ENCODE measurements around the gene KCNMA1.

Gene KCNMA1

GRCh38 chr10:77220150-77220549, 417.5 kb downstream of the KCNMA1 start:
- TF ChIP-seq REST (IDR thresholded peaks at IDR 0.05; ENCODE audit: low read depth) (no peak), CEBPB (IDR thresholded peaks at IDR 0.05) (no peak), CREB1 (IDR thresholded peaks at IDR 0.05; ENCODE audit: low read depth) (no peak), TCF12 (IDR thresholded peaks at IDR 0.05; ENCODE audit: low read depth) (no peak), TEAD4 (IDR thresholded peaks at IDR 0.05) (no peak), NFIC (IDR thresholded peaks at IDR 0.05) (no peak), TAF1 (IDR thresholded peaks at IDR 0.05; ENCODE audit: low read depth) (no peak), USF1 (IDR thresholded peaks at IDR 0.05) (no peak), FOXM1 (IDR thresholded peaks at IDR 0.05; ENCODE audit: borderline replicate concordance, low read depth) (no peak), MAX (IDR thresholded peaks at IDR 0.05) (no peak), YY1 (IDR thresholded peaks at IDR 0.05; ENCODE audit: low read depth) (no peak), EP300 (IDR thresholded peaks at IDR 0.05; ENCODE audit: borderline replicate concordance) (no peak), ZBTB7A (IDR thresholded peaks at IDR 0.05; ENCODE audit: low read depth) (no peak), RAD21 (IDR thresholded peaks at IDR 0.05; ENCODE audit: low read depth) (no peak), EGR1 (IDR thresholded peaks at IDR 0.05) (no peak)

GRCh38 chr10:77219046-77219445, 418.6 kb downstream of the KCNMA1 start:
- TF ChIP-seq NFIC (IDR thresholded peaks at IDR 0.05), result no peak
- TF ChIP-seq CREB1 (IDR thresholded peaks at IDR 0.05; ENCODE audit: low read depth), result no peak

GRCh38 chr10:77214799-77215198, 422.8 kb downstream of the KCNMA1 start:
- TF ChIP-seq TCF12 (IDR thresholded peaks at IDR 0.05; ENCODE audit: low read depth), result no peak
- no peak for TF ChIP-seq RAD21 (IDR thresholded peaks at IDR 0.05; ENCODE audit: low read depth)
- TF ChIP-seq TAF1 (IDR thresholded peaks at IDR 0.05; ENCODE audit: low read depth), result no peak
- no peak for TF ChIP-seq CEBPB (IDR thresholded peaks at IDR 0.05)
- TF ChIP-seq NFIC (IDR thresholded peaks at IDR 0.05), result no peak
- no peak for TF ChIP-seq CREB1 (IDR thresholded peaks at IDR 0.05; ENCODE audit: low read depth)
- no peak for TF ChIP-seq EGR1 (IDR thresholded peaks at IDR 0.05)
- no peak for TF ChIP-seq ZBTB7A (IDR thresholded peaks at IDR 0.05; ENCODE audit: low read depth)
- no peak for TF ChIP-seq REST (IDR thresholded peaks at IDR 0.05; ENCODE audit: low read depth)
- no peak for TF ChIP-seq MAX (IDR thresholded peaks at IDR 0.05)
- no peak for TF ChIP-seq YY1 (IDR thresholded peaks at IDR 0.05; ENCODE audit: low read depth)
- TF ChIP-seq EP300 (IDR thresholded peaks at IDR 0.05; ENCODE audit: borderline replicate concordance), result no peak
- TF ChIP-seq TEAD4 (IDR thresholded peaks at IDR 0.05), result no peak
- no peak for TF ChIP-seq FOXM1 (IDR thresholded peaks at IDR 0.05; ENCODE audit: borderline replicate concordance, low read depth)
- TF ChIP-seq USF1 (IDR thresholded peaks at IDR 0.05), result no peak

- no peak for TF ChIP-seq USF1 (IDR thresholded peaks at IDR 0.05)
- no peak for TF ChIP-seq MAX (IDR thresholded peaks at IDR 0.05)
- no peak for TF ChIP-seq ZBTB7A (IDR thresholded peaks at IDR 0.05; ENCODE audit: low read depth)
- TF ChIP-seq EP300 (IDR thresholded peaks at IDR 0.05; ENCODE audit: borderline replicate concordance), result no peak
- no peak for TF ChIP-seq EGR1 (IDR thresholded peaks at IDR 0.05)
- TF ChIP-seq YY1 (IDR thresholded peaks at IDR 0.05; ENCODE audit: low read depth), result no peak
- no peak for TF ChIP-seq RAD21 (IDR thresholded peaks at IDR 0.05; ENCODE audit: low read depth)
- no peak for TF ChIP-seq TCF12 (IDR thresholded peaks at IDR 0.05; ENCODE audit: low read depth)
- TF ChIP-seq TAF1 (IDR thresholded peaks at IDR 0.05; ENCODE audit: low read depth), result no peak
- TF ChIP-seq TEAD4 (IDR thresholded peaks at IDR 0.05), result no peak
- TF ChIP-seq CEBPB (IDR thresholded peaks at IDR 0.05), result no peak
- no peak for TF ChIP-seq FOXM1 (IDR thresholded peaks at IDR 0.05; ENCODE audit: borderline replicate concordance, low read depth)
- TF ChIP-seq CREB1 (IDR thresholded peaks at IDR 0.05; ENCODE audit: low read depth), result no peak
Measured at GRCh38 chr10:77212632-77213031, 425.0 kb downstream of the KCNMA1 start.

- TF ChIP-seq TAF1 (IDR thresholded peaks at IDR 0.05; ENCODE audit: low read depth), result no peak
Measured at GRCh38 chr10:77210645-77211044, 427.0 kb downstream of the KCNMA1 start.

Data from Ishikawa (cell line).